Measurements from ENCODE around the gene RPL4. TPM values are rescaled to one million over a fixed set of nuclear protein-coding genes. Genes with fewer than 3 reads are reported as not detected.

RPL4 gene
- total and polyA plus RNA-seq, 2 of the 8 experiments (the other 6 are each of a cell fraction or from before 2014, with no cell fraction given) = 3,950 to 3,973 TPM

DNA sequence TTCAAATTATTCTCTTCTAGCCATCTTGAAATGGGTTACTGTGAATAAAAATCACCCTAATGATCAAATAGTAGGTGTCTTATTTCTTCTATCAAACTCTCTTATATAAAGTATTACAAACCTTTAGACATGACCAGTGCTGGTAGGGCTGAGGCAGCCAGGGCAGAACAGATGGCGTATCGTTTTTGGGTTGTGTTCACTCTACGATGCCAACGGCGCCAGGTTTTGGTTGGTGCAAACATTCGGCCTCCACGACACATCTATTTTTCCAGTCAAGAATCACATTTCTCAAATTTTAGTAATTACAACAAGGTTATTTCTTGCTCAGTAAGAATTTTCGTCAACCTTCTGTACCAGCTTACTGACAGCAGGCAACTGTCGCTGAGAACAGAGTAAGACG is 2.2 kb downstream of the RPL4 start:
- H2BK20ac ChIP-seq (ENCODE audit: low read length) = no peak overlapping the region
- H3K9me3 ChIP-seq (ENCODE audit: insufficient read depth in 2 of 2, low read depth in 1 of 2, low read length in 1 of 2) = no peaks in the 10 kb centered on the region
- no peak overlapping the region for H3K23ac ChIP-seq (ENCODE audit: insufficient read length)
- H3K4me1 ChIP-seq (replicated peaks in 1 of 4; ENCODE audit: control insufficient read depth in 3 of 4, insufficient read depth in 4 of 4, low read length in 3 of 4) = peaks cover 0 to 6% (median 5%) of the 10 kb centered on the region in 4 experiments; a peak in 4 of 7 replicates
- peak overlapping the region; percentile 85 to 93; a peak in 2 of 4 replicates for H3K4me2 ChIP-seq (ENCODE audit: insufficient read depth in 1 of 2, low read depth in 2 of 2, low read length in 2 of 2)
- H3K4ac ChIP-seq (replicated peaks; ENCODE audit: insufficient read length, low read depth, low read length) = no peak overlapping the region
- no peak overlapping the region for H4K8ac ChIP-seq (ENCODE audit: extremely low read depth, insufficient read depth, low read length)
- H3K36me3 ChIP-seq (ENCODE audit: control insufficient read depth in 2 of 4, insufficient read depth in 4 of 4, low read length in 3 of 4) = peaks cover 41 to 54% (median 51%) of the 10 kb centered on the region in 4 experiments
- H3K79me1 ChIP-seq (ENCODE audit: low read depth, low read length) = peaks cover 4% of the 10 kb centered on the region
- CTCF ChIA-PET (ENCODE audit: partially characterized antibody) = interaction anchor here (0.7 kb wide), 1 partner anchor 589 kb away, joined by 3 read pairs; no protein-coding TSS in a partner anchor
- no peak overlapping the region for H4K91ac ChIP-seq (replicated peaks; ENCODE audit: insufficient read length, low read length)
- no peak overlapping the region for H2BK120ac ChIP-seq (replicated peaks; ENCODE audit: low read depth, low read length)
- TF ChIP-seq GTF2F1 (IDR thresholded peaks at IDR 0.05; ENCODE audit: borderline replicate concordance, low read depth, low read length) = no peak
- no peak for TF ChIP-seq MAFK (IDR thresholded peaks at IDR 0.05; ENCODE audit: low read depth, low read length)
- TF ChIP-seq TEAD4 (IDR thresholded peaks at IDR 0.05; ENCODE audit: low read depth, low read length) = no peak
- TF ChIP-seq RXRA (IDR thresholded peaks at IDR 0.05; ENCODE audit: insufficient read depth, low read depth, low read length) = no peak
- no peak for TF ChIP-seq ASH2L (IDR thresholded peaks at IDR 0.05; ENCODE audit: low read length)
- no peak for TF ChIP-seq ZNF274 (IDR thresholded peaks at IDR 0.05; ENCODE audit: borderline replicate concordance, extremely low read depth, low read length)
- DNase-seq (ENCODE audit: low read depth in 1 of 2, low spot score in 2 of 2) (no peak), FAIRE-seq (no peak)
- peak overlapping the region in 1 of 4 experiments; percentile 19; a peak in 1 of 7 replicates for H3K9ac ChIP-seq (replicated peaks in 1 of 4; ENCODE audit: extremely low read depth in 1 of 4, low read depth in 3 of 4, low read length in 3 of 4)
- no peak overlapping the region for H3K18ac ChIP-seq (ENCODE audit: extremely low read depth, low read length)
- POLR2A ChIA-PET (ENCODE audit: partially characterized antibody) = interaction anchor here (0.7 to 4.7 kb wide), 7 partner anchors 12 to 209 kb away, joined by 3 to 52 read pairs (median 4); partner anchors contain the start of gene DIS3L
- no peak overlapping the region for H2AFZ ChIP-seq (ENCODE audit: low read length)
- H3K56ac ChIP-seq (replicated peaks; ENCODE audit: insufficient read length, low read depth, low read length) = no peak overlapping the region
- peaks cover 0 to 4% of the 10 kb centered on the region in 2 experiments for H4K20me1 ChIP-seq (replicated peaks in 1 of 2; ENCODE audit: control insufficient read depth in 1 of 2, insufficient read depth in 2 of 2, low read length in 2 of 2)
- no peak overlapping the region for H2BK12ac ChIP-seq (ENCODE audit: low read depth, low read length)
- no peak overlapping the region for H2BK5ac ChIP-seq (ENCODE audit: low read depth, low read length)
- H4K5ac ChIP-seq (ENCODE audit: insufficient read length, low read depth, low read length) = no peak overlapping the region
- no peak overlapping the region for H2BK15ac ChIP-seq (ENCODE audit: low read length)
- H3K14ac ChIP-seq (ENCODE audit: insufficient read length) = no peak overlapping the region
- no peak overlapping the region for H2AK5ac ChIP-seq (ENCODE audit: low read depth, low read length)
- H3K27ac ChIP-seq (ENCODE audit: low read depth, low read length) = no peak overlapping the region
- WGBS, 2 experiments (ENCODE audit: extremely low coverage in 1 of 2, insufficient coverage in 1 of 2, insufficient read length in 1 of 2, insufficient replicate concordance in 2 of 2, low coverage in 1 of 2, low lambda C conversion rate in 2 of 2, missing lambda C conversion rate in 1 of 2) = 91% methylated on average over 10 of the region's 10 CpGs; no CpG with 5 or more reads in 1 of the 2 experiments
- H3K27me3 ChIP-seq (replicated peaks in 1 of 4; ENCODE audit: control insufficient read depth in 3 of 4, extremely low read depth in 1 of 4, insufficient read depth in 3 of 4, low read length in 3 of 4) = no peaks in the 10 kb centered on the region
- peak overlapping the region in 3 of 4 experiments; percentile 95 to 100 (median 98); a peak in 5 of 8 replicates for H3K4me3 ChIP-seq (ENCODE audit: extremely low read depth in 1 of 4, insufficient read depth in 2 of 4, low read depth in 3 of 4, low read length in 4 of 4)
- H3K23me2 ChIP-seq (ENCODE audit: low read depth, low read length) = peaks cover 12% of the 10 kb centered on the region
- H3K79me2 ChIP-seq (ENCODE audit: control insufficient read depth in 1 of 2, insufficient read depth in 2 of 2, low read length in 2 of 2) = peaks cover 18 to 57% of the 10 kb centered on the region in 2 experiments
